Epithelial cell of proximal tubule (primary cell): ENCODE measurements around the gene TVP23B. TPM values are rescaled to one million over a fixed set of nuclear protein-coding genes. Genes with fewer than 3 reads are reported as not detected.
"Not testable (repeated sequence)": the region's sequence is repeated elsewhere in the genome, so short reads cannot be mapped to it uniquely, and the experiment has no call there.

Source experiments
- DNase-seq: peaks from one replicate; pipeline ENCODE4 v3.0.0-alpha.2; 2011; ENCODE audit warnings: low read depth
- H3K4me3 ChIP-seq: 2 replicates; pipeline ENCODE4 v1.5.1; 2011; ENCODE audit warnings: low read depth, mild to moderate bottlenecking, low read length
- total RNA-seq: library from RNA; depleted of rRNA; stranded (reverse); fragments of >200 nt; gene quantifications from 2 replicates; pipeline ENCODE4 v1.2.3, GENCODE V29; 2015

Gene TVP23B
- 28.6 and 34.6 TPM in 2 replicates for total RNA-seq

- DNase-seq: peak; percentile 22
- peak within 1 kb of the TSS; percentile 61 for H3K4me3 ChIP-seq
Measured at GRCh38 chr17:18780991-18781718, at the start of gene TVP23B. Gene TVP23B, plus strand, starts transcription at chr17:18781183. Its CDS starts 111 bp downstream, at chr17:18781294.

DNA sequence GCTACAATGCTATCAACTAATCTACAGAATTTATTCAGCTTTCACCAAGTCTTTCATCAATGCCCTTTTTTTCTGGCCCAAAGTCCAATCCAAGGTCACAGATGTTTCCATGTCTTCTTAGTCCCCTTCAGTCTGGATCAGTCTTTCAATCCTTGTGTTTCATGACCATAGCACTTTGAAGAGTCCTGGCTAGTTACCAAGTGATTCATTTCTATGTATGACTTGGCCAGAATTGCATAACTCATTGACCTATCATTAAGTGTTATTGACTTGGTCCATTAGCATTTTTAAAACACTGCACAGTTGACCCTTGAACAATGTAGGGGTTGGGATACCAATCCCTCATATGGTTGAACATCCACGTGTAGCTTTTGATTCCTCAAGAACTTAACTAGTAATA lies 48.5 kb upstream of the TVP23B start:
- not testable (repeated sequence) for DNase-seq, H3K4me3 ChIP-seq

- DNase-seq, H3K4me3 ChIP-seq: not testable (repeated sequence)
Measured at GRCh38 chr17:18733350-18733749, 47.6 kb upstream of the TVP23B start.

DNA sequence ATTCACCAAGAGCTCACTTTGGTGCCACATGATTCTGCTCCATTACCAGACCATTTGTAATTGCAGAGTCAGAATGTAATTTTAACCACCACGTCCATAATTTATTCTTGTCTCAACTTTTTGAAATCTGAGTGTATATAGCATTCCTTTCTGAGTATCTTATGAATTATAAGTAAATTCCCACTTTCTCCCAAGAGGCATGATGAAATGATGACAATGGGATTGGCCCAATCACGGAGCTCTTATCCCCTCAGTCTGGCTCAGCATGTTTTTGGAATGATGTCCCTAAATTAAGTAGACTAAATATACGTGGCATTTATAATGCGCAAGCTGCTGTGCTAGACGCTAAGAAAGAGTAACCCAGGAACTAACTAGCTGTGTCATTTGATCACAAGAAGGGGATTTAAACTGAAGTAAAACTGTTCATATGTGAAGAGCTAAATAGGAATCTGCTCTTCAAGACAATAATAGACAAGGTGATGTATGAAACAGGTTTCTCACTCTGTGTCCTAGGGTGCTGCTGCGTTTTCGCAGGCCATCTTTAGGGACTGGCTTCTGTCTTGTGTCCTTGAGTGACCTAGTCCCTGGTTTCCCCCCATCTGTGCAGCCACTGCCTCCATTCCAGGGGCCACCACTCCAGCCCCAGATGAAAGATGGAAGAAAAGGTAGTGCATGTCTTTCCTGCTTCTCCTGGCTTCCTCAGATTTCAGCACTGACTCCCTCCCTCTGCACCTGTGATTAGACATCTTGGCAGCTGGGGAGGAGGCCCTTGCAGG lies 41.2 kb upstream of the TVP23B start:
- DNase-seq, H3K4me3 ChIP-seq: not testable (repeated sequence)

GRCh38 chr17:18741228-18741627 lies 39.8 kb upstream of the TVP23B start:
- H3K4me3 ChIP-seq, DNase-seq: not testable (repeated sequence)

GRCh38 chr17:18743699-18744421 lies 37.1 kb upstream of the TVP23B start, which contains the start of gene FBXW10:
Gene FBXW10, plus strand, starts transcription at chr17:18744054. Its CDS starts 191 bp downstream, at chr17:18744245.
- H3K4me3 ChIP-seq, DNase-seq: not testable (repeated sequence)

GRCh38 chr17:18744726-18745125 lies 36.3 kb upstream of the TVP23B start:
- DNase-seq, H3K4me3 ChIP-seq: not testable (repeated sequence)

DNA sequence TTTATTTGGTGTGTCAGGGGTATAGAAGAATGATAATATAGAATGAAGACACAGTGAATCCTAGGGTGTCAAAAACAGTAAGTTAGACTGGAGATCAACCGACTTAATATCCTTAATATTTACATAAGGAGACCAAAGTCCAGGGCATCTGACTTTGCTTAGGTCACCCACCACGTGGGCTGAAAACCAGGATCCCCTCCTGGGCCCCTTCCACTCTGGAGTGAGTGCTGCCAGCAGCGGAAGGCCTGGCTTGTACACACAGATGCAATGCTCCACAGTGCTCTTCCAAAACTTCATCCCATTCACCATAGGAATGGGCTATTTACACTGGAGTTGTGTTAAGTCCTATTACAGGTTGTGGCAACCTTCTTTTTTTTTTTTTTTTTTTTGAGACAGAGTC lies 34.4 kb upstream of the TVP23B start:
- not testable (repeated sequence) for H3K4me3 ChIP-seq, DNase-seq

GRCh38 chr17:18747501-18747900 lies 33.5 kb upstream of the TVP23B start:
- not testable (repeated sequence) for H3K4me3 ChIP-seq, DNase-seq

GRCh38 chr17:18750242-18750641 lies 30.7 kb upstream of the TVP23B start:
- not testable (repeated sequence) for DNase-seq, H3K4me3 ChIP-seq

DNA sequence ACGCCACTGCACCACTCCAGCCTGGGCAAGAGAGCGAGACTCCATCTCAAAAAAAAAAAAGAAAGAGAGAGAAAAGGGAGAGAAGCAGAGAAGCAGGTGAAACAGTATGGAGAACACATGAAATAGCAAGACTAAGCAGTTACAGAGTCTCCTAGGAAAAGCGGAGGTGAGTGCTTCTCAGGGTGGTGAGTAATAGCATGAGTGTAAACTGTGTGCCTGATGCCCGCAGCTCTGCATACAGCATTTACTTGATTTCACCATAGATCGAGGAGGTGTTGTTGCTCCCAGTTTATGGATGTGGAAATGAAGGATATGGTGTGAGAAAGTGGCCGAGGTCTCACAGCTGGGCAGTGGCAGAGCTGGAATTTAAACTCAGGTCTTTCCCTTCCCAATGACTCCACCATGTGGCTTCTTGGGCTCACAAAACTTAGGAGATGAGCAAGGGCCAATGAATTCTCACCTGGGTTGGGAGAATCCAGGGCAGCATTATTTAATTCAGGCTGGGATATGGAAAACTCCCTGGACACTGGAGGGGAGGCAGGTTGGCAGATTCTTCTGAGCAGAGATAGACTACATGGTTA lies 27.1 kb upstream of the TVP23B start:
- not testable (repeated sequence) for H3K4me3 ChIP-seq, DNase-seq

- H3K4me3 ChIP-seq, DNase-seq: not testable (repeated sequence)
Measured at GRCh38 chr17:18755969-18756368, 25.0 kb upstream of the TVP23B start.

DNA sequence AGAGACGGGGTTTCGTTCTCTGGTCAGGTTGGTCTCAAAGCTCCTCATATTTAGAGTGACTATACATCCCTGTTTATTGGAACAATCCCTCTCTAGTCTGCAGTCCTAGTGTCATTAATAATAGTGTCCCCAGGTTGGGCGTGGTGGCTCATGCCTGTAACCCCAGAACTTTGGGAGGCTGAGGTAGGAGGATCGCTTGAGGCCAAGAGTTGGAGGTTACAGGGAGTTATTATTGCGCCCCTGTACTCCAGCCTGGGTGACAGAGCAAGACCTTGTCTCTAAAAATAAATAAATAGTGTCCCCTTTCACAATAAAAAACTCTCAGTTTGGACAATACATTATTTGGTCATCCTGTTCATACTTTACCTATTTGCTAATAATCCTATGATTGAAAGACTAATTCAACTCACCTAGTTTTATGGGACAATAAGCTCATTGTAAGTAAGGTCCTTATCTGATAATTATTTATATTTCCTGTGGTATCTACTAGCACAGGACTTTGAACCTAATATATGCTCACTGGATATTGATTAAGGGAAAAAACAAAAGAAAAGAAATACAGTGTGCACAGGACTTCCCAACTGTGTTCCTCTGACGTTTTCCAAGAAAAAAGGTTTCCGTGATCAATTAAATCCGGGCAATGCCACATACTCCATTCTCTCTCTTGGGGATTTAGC lies 23.5 kb upstream of the TVP23B start:
- not testable (repeated sequence) for H3K4me3 ChIP-seq, DNase-seq

GRCh38 chr17:18758344-18758743 lies 22.6 kb upstream of the TVP23B start:
- not testable (repeated sequence) for DNase-seq, H3K4me3 ChIP-seq

GRCh38 chr17:18760221-18760620 lies 20.8 kb upstream of the TVP23B start:
- not testable (repeated sequence) for H3K4me3 ChIP-seq

GRCh38 chr17:18770572-18770971 lies 10.4 kb upstream of the TVP23B start:
- DNase-seq, H3K4me3 ChIP-seq: not testable (repeated sequence)

More at GRCh38 chr17:18760221-18760620, 20.8 kb upstream of the TVP23B start:
- DNase-seq: not testable (repeated sequence)

DNA sequence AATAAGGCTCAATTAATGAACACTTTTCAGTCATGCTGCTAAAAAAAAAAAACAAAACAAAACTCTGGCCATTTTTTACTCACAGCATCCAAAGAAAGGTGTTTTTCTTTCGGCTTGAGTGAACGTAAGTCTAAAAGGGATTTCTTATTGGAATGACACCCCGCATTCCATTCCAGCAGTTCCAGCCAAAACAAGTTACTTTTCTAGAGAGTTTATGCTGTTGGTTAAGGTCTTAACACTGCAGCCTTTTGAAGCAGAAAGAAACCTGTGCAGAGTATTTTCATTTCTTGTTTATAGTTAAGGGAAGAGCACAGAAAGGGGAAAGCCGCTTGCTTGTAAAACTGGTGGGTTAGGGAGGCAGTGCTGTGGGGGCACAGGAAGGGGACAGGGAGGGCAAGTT lies 9.9 kb upstream of the TVP23B start:
- not testable (repeated sequence) for DNase-seq, H3K4me3 ChIP-seq
